G401.6 (cell line): ENCODE results near the gene HSD17B12.
"Not testable (repeated sequence)": the region's sequence is repeated elsewhere in the genome, so short reads cannot be mapped to it uniquely, and the experiment has no call there.

Source experiments
- FAIRE-seq: peaks from 2 replicates; lab custom pipeline; 2012; peaks lifted over from hg19 to GRCh38; lab: Jason Lieb, UNC

HSD17B12 gene

DNA sequence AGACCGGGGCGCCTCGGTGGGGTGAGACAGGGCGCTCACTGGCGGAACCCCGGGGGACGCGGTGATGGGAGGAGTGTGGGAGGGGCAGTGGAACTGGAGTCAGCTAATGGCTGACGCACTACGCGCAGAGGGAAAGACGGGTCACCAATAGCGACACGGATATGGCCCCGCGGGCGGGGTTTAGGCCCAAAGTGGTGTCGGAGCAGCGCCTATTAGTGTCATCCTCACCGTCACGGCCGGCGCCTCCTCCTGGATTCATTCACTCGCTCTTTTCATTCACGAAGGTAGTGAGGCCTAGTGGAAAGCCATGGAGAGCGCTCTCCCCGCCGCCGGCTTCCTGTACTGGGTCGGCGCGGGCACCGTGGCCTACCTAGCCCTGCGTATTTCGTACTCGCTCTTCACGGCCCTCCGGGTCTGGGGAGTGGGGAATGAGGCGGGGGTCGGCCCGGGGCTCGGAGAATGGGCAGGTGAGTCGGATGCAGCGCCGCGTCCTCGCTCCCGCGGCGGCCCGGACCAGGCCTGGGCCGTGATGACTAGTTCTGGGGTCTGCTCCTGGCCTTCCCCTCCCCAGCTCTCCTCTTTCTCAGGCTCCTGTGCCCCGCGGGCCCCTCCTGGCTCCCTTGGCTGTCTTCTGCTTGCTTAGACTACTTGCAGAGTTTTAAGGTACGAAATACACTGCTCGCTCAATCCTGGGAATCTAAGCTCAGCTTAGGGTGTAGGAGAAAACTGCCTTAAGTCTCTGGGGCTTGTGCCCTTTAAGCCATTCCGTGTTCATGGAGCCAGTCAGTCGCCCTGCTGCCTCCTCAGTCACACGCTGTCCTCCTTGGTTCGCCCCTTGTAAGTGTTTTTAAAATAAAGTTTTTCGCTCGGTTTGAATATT is at the start of gene HSD17B12:
HSD17B12 (plus strand) TSS at position 218 of the 880 bp plus-strand sequence; CDS start at position 308, 90 bp downstream.
- peak; percentile 95 for FAIRE-seq

GRCh38 chr11:43631732-43632131 is 48.8 kb upstream of the HSD17B12 start:
- no peak for FAIRE-seq

DNA sequence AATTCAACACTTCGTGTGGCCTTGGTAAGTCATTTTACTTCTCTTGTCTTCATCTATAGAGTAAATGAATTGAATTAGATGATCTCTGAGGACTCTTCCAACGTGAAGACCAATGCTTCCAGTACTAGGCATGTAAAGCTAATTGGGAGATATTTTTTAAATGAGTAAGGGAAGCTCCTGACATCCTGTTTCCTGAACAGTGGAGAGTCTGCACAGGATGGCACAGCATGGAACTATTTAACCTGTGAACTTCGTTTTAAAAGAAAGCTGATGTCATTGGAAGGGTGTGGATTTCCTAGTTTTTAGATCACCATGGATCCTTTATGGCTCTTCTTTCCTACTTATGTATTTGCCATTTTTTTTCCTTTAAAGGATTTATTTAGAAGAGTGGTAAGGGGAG is 48.4 kb upstream of the HSD17B12 start:
- FAIRE-seq, result no peak

DNA sequence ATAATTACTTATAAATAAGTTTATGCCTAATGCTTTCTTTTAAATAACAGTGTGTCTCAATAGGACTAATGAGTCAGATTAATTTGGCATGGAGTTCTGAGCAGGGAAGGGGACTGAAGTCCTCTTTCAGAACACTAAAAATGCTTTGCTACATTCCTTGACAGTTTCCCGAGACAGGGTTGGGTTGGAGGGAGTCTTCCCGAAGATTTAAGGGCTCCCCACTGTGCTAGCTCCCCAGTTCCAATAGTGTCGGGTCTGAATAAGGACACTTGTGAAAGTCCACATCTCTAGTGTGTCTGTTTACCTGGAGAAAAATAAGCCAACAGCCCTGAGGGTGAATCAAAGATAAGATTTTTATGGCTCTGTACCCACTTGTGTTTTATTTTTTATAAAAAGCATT is 41.8 kb upstream of the HSD17B12 start:
- no peak for FAIRE-seq

DNA sequence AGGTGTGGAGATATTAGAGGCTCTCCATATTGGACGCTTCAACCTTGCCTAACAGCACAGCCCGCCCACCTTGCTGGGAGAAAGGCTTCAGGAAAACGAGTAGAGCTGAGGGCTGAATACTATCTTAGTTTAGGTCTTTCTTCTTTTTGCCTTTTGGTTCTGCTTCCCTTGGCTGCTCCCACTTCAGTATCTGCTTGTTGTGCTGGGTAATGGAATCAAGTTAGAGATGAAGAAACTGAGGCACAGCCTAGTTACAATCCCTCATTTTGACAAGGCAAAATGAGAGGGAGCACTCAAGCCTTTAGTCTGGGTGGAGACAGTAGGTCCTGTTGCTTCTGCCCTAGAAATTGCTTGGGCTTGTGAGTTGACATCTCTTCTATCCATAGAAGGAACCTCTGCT is 41.3 kb upstream of the HSD17B12 start:
- FAIRE-seq, result no peak

DNA sequence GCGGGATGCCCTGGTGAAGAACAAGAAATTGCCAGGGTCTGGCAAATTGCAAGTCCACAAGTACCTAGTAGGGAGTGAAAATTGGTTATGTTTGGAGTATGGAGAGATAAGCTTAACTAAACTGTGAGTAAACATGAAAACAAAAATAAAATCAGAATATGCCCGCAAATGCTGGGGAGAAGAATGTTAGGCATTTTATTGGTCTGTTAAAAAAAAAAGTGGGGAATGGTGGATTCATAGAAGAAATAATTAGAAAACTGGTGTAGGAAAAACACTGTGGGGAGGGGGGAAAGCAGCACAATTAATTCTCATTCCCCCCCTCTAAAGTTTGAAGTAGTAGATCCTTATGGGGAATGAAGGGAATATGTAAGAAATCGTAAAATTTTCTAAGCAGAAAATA is 40.6 kb upstream of the HSD17B12 start:
- no peak for FAIRE-seq

GRCh38 chr11:43643898-43644620 is 36.5 kb upstream of the HSD17B12 start:
- peak; percentile 88 for FAIRE-seq

- no peak for FAIRE-seq
Measured at GRCh38 chr11:43644621-43645299, 35.8 kb upstream of the HSD17B12 start.

- FAIRE-seq, result no peak
Measured at GRCh38 chr11:43646767-43647166, 33.8 kb upstream of the HSD17B12 start.

GRCh38 chr11:43648888-43649287 is 31.6 kb upstream of the HSD17B12 start:
- FAIRE-seq, result no peak

DNA sequence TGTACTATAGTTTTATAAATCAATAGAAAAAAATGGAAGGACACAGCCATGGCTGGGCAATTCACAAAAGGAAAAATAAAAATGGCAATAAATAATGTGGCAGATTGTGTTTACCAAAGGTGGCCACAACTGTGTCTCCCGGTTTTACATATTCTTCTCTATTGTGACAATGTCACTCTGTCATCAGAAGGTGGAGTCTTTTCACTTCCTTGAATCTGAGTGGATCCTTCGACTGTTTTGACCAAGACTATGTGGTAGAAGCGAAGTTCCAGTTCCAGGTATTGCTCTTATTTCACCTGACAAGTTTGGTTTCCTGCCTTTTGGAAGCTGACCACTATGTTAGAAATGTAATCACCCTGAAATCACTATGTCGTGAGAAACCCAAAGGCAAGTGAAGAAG is 31.0 kb upstream of the HSD17B12 start:
- FAIRE-seq, result no peak

DNA sequence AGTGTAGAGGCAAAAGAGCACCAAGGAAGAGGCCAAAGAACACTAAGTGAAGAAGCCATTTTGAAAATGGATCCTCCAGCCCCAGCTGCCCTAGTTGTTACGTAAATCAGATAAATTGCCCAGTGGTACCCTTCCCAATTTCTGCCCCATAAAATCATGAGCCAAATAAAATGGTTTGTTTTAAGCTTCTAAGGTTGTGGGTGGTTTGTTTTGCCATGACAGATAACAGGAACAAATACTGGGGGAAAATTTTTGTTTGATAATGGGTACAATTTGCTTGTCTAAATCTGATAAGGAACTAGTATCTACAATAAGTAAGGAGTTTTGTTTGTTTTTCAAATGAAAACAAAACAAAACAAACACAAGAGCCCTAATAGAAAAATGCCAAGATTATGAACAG is 30.6 kb upstream of the HSD17B12 start:
- FAIRE-seq, result no peak

DNA sequence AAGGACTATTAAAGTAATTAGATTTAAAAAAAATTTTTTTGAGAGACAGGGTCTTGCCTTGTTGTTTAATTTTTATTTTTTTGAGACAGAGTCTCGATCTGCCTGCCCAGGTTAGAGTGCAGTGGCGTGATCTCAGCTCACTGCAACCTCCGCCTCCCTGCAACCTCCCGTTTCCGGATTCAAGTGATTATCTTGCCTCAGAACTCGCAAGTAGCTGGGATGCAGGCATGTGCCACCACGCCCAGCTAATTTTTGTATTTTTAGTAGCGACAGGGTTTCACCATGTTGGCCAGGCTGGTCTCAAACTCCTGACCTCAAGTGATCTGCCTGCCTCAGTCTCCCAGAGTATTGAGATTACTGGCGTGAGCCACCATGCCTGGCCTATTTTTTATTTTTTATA is 17.5 kb upstream of the HSD17B12 start:
- not testable (repeated sequence) for FAIRE-seq

- FAIRE-seq, result no peak
Measured at GRCh38 chr11:43664295-43664694, 16.2 kb upstream of the HSD17B12 start.

DNA sequence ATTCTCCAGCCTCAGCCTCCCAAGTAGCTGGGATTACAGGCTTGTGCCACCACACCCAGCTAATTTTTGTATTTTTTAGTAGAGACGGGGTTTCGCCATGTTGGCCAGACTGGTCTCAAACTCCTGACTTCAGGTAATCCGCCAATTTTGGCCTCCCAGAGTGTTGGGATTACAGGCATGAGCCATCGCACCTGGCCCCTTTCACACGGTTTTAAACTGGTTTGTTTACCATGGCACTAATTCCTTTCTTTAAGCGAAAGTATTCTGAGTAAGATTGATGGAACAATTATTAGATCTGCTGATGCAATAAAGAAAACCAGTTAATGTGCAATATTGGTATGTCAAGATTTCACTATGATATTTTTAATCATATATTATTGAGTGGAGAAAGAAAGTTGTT is 9.3 kb upstream of the HSD17B12 start:
- not testable (repeated sequence) for FAIRE-seq

DNA sequence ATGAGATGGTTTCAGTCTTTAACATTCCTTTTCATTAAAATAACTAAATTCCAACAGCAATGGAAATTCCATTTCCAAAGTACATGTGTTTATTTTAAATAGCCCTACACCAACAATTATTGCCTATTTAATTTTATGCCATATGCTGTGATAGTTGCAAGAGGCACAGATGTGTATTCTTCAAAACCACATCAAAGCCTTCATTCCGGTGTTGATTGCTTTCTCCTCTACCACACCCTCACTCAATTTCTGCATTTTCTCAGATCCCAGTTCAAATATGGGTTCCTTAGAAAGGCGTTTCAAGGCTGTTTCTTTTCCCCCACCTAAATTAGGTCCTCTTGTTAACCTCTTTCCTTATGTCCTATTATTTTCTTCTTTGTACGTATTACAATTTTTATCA is 6.0 kb upstream of the HSD17B12 start:
- no peak for FAIRE-seq

- no peak for FAIRE-seq
Measured at GRCh38 chr11:43676933-43677332, 3.6 kb upstream of the HSD17B12 start.

DNA sequence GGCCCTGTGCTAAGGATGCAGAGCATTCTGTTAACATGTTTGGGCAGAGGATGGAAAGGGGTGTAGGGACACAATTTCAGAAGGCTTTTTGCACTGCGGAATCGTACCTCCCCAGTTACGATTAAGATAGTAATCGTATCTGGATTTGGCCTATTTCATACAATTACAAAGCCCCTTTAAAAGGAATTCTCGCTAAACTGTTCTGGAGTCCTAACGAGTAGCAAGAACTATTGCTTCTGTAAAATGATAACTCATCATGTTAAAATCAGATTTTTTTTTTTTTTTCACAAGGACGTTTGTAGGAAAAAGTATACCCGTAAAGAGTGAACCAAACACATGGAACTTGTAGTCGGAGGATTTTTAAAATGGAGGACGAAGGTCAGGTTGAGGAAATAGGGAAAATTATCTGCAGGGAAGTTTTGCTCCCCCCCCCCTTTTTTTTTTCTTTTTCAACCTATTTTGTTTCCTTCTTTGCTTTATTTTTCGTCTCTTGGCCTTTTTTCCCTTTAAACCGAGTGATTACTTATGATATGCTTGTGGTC is 934 bp downstream of the HSD17B12 start:
- no peak for FAIRE-seq

DNA sequence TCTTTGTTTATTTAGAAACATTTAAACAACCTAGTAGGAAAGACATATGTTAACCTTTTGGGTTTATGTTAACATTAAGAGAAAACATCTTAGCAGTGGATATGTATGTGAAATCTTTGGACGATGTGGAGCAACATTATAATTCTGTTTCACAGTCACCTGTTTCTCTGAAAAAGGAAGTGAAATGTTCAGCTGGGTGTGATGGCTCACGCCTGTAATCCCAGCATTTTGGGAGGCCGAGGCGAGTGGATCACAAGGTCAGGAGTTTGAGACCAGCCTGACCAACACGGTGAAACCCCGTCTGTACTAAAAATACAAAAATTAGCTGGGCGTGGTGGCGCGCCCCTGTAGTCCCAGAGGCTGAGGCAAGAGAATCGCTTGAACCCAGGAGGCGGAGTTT is 1.5 kb downstream of the HSD17B12 start:
- FAIRE-seq, result not testable (repeated sequence)

DNA sequence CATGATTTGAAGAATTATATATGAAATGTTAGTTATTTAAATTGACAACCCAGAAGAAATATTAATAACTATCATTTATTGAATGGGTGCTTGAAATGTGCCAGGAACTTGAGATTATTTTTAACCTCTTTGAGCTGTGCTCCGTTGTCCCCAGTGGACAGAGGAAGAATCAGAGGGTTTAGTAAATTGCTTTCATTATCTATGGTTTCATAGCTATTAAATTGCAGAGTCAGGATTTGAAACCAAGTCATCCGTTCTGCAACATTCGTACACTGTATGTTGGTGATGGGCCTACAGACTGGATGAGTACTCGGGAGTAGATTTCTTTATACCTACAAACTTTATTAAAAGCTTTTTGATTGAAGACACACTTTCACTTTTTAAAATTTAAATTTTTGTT is 4.9 kb downstream of the HSD17B12 start:
- no peak for FAIRE-seq

DNA sequence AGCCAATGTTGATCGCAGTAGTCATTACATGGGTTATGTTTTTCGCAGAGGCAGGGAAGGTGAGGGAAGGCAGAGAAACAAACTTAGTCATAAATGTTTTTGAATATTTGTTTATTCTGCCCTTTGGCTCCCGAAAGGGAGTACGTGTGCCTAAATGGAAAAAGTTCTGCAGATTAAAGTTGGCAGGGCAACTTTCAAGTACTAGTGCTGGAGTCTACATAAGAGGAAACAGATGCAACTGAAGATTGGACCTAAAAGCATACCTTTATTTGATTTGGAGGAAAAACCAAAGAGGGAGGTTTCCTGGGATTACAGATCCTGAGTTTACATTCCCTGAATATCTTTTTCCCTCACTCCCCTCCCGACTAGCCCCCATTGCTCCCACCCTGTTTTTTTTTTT is 5.7 kb downstream of the HSD17B12 start:
- no peak for FAIRE-seq

DNA sequence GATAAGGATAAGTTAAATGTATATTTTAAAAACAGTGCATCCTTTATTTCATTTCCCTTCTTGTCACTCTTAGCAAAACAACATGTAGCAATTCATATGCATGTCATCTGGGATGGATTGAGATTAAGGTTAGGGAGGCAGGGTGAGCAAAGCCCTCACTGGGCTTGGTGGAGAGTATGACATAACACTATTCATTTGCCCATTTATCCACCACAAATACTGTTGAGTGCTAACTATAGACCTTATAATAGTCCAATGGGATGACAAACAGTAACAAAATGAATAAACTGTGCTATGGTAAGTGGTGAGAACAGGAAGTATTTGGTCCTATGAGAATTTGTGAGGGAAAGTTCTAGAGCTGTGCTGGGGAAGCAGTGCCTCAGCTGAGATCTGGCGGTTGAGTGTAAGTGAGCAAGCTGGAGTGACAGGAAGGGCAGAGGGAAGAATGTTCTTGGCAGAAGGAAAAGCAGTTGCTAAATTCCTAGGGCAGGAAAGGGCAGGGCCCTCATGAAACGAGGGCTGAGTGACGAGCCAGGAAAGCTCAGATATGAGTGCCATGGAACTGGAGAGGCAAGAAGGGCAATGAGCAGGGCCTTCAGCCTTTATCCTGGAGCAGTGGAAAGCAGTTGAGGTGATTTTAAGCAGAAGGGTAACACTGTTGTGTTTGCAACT is 6.7 kb downstream of the HSD17B12 start:
- FAIRE-seq, result no peak
